Measurements from ENCODE around the gene DNAJB12. TPM values are rescaled to one million over a fixed set of nuclear protein-coding genes. Genes with fewer than 3 reads are reported as not detected.

DNAJB12 gene
- total RNA-seq, 2 donors from 2014 or later: 24.1 to 25.2 TPM

- no peaks in the 10 kb centered on the region for H3K27me3 Mint-ChIP-seq (ENCODE audit: low read depth)
- peak overlapping the region; percentile 71 to 77 for H3K4me3 Mint-ChIP-seq
- ATAC-seq (replicated peaks in 1 of 2): no peak
- peak in 1 of 2 donors; percentile 28 for DNase-seq
- H3K9me3 Mint-ChIP-seq: peaks cover 0 to 1% of the 10 kb centered on the region in 2 donors
- peaks cover 76% of the 10 kb centered on the region for H3K4me1 Mint-ChIP-seq (ENCODE audit: low read depth)
- H3K36me3 Mint-ChIP-seq (ENCODE audit: insufficient read depth in 2 of 2): peaks cover 7% of the 10 kb centered on the region in 2 donors
- peak overlapping the region; percentile 88 for H3K27ac Mint-ChIP-seq
These were observed 31.5 kb downstream of the DNAJB12 start for GRCh38 chr10:72323108-72323749.

GRCh38 chr10:72322280-72323058 lies 32.2 kb downstream of the DNAJB12 start:
- Mint-ChIP-seq H3K4me3 (peak overlapping the region; percentile 71 to 77), H3K9me3 (peaks cover 0 to 1% of the 10 kb centered on the region in 2 donors), H3K4me1 (ENCODE audit: low read depth) (peaks cover 76% of the 10 kb centered on the region), H3K27ac (peak overlapping the region; percentile 100), H3K27me3 (ENCODE audit: low read depth) (no peaks in the 10 kb centered on the region), H3K36me3 (ENCODE audit: insufficient read depth in 2 of 2) (peaks cover 6 to 9% of the 10 kb centered on the region in 2 donors)
- peak; percentile 64 to 66 for DNase-seq
- ATAC-seq (replicated peaks in 1 of 2): peak; percentile 14 to 15

- H3K9me3 Mint-ChIP-seq: peaks cover 0 to 1% of the 10 kb centered on the region in 2 donors
- no peaks in the 10 kb centered on the region for H3K27me3 Mint-ChIP-seq (ENCODE audit: low read depth)
- peak overlapping the region; percentile 100 for H3K27ac Mint-ChIP-seq
- peak overlapping the region; percentile 71 to 77 for H3K4me3 Mint-ChIP-seq
- peaks cover 6 to 8% of the 10 kb centered on the region in 2 donors for H3K36me3 Mint-ChIP-seq (ENCODE audit: insufficient read depth in 2 of 2)
- H3K4me1 Mint-ChIP-seq (ENCODE audit: low read depth): peaks cover 78% of the 10 kb centered on the region
- ATAC-seq (replicated peaks in 1 of 2) (no peak), DNase-seq (no peak)
These were observed 32.8 kb downstream of the DNAJB12 start for GRCh38 chr10:72322030-72322279.

- peak overlapping the region; percentile 100 for H3K27ac Mint-ChIP-seq
- peak overlapping the region; percentile 93 to 97 for H3K4me3 Mint-ChIP-seq
- H3K27me3 Mint-ChIP-seq (ENCODE audit: low read depth): no peaks in the 10 kb centered on the region
- no peaks in the 10 kb centered on the region for H3K9me3 Mint-ChIP-seq
- DNase-seq (peak in 1 of 2 donors; percentile 43), ATAC-seq (replicated peaks in 1 of 2) (no peak)
- H3K36me3 Mint-ChIP-seq (ENCODE audit: insufficient read depth in 2 of 2): peaks cover 2 to 3% of the 10 kb centered on the region in 2 donors
- H3K4me1 Mint-ChIP-seq (ENCODE audit: low read depth): peaks cover 78% of the 10 kb centered on the region
These were observed 33.3 kb downstream of the DNAJB12 start for GRCh38 chr10:72321248-72322029.

- Mint-ChIP-seq H3K27me3 (ENCODE audit: low read depth) (no peaks in the 10 kb centered on the region), H3K4me1 (ENCODE audit: low read depth) (peaks cover 83% of the 10 kb centered on the region), H3K9me3 (no peaks in the 10 kb centered on the region), H3K4me3 (peak overlapping the region; percentile 93 to 97), H3K27ac (peak overlapping the region; percentile 100), H3K36me3 (ENCODE audit: insufficient read depth in 2 of 2) (peaks cover 2 to 3% of the 10 kb centered on the region in 2 donors)
- peak; percentile 71 to 72 for ATAC-seq (replicated peaks in 1 of 2)
- DNase-seq: peak; percentile 86 to 92
These were observed 34.0 kb downstream of the DNAJB12 start for GRCh38 chr10:72320676-72321247.

GRCh38 chr10:72319416-72320254 lies 35.1 kb downstream of the DNAJB12 start:
- Mint-ChIP-seq H3K27ac (peak overlapping the region; percentile 100), H3K36me3 (ENCODE audit: insufficient read depth in 2 of 2) (peaks cover 2 to 3% of the 10 kb centered on the region in 2 donors), H3K27me3 (ENCODE audit: low read depth) (no peaks in the 10 kb centered on the region), H3K4me3 (peak overlapping the region; percentile 93 to 97), H3K4me1 (ENCODE audit: low read depth) (peaks cover 90% of the 10 kb centered on the region), H3K9me3 (no peaks in the 10 kb centered on the region)
- peak; percentile 55 to 61 for ATAC-seq (replicated peaks in 1 of 2)
- peak; percentile 93 to 95 for DNase-seq

GRCh38 chr10:72318418-72319262 lies 36.1 kb downstream of the DNAJB12 start:
- Mint-ChIP-seq H3K27ac (peak overlapping the region; percentile 96), H3K27me3 (ENCODE audit: low read depth) (no peaks in the 10 kb centered on the region), H3K4me3 (peak overlapping the region; percentile 79 to 87), H3K9me3 (no peaks in the 10 kb centered on the region), H3K4me1 (ENCODE audit: low read depth) (peaks cover 86% of the 10 kb centered on the region), H3K36me3 (ENCODE audit: insufficient read depth in 2 of 2) (peaks cover 0 to 3% of the 10 kb centered on the region in 2 donors)
- DNase-seq (no peak), ATAC-seq (replicated peaks in 1 of 2) (no peak)

GRCh38 chr10:72316748-72317435 lies 37.8 kb downstream of the DNAJB12 start:
- ATAC-seq (replicated peaks in 1 of 2) (no peak), DNase-seq (peak in 1 of 2 donors; percentile 63)
- peak overlapping the region; percentile 31 to 55 for H3K4me3 Mint-ChIP-seq
- no peaks in the 10 kb centered on the region for H3K9me3 Mint-ChIP-seq
- H3K4me1 Mint-ChIP-seq (ENCODE audit: low read depth): peaks cover 75% of the 10 kb centered on the region
- peaks cover 0 to 3% of the 10 kb centered on the region in 2 donors for H3K36me3 Mint-ChIP-seq (ENCODE audit: insufficient read depth in 2 of 2)
- no peaks in the 10 kb centered on the region for H3K27me3 Mint-ChIP-seq (ENCODE audit: low read depth)
- peak overlapping the region; percentile 19 for H3K27ac Mint-ChIP-seq

GRCh38 chr10:72316386-72316700 lies 38.4 kb downstream of the DNAJB12 start:
- H3K27ac Mint-ChIP-seq: peak overlapping the region; percentile 33
- no peak for ATAC-seq (replicated peaks in 1 of 2)
- peak overlapping the region in 1 of 2 donors; percentile 16 for H3K4me3 Mint-ChIP-seq
- H3K9me3 Mint-ChIP-seq: no peaks in the 10 kb centered on the region
- H3K4me1 Mint-ChIP-seq (ENCODE audit: low read depth): peaks cover 76% of the 10 kb centered on the region
- no peak for DNase-seq
- H3K36me3 Mint-ChIP-seq (ENCODE audit: insufficient read depth in 2 of 2): peaks cover 0 to 3% of the 10 kb centered on the region in 2 donors
- H3K27me3 Mint-ChIP-seq (ENCODE audit: low read depth): no peaks in the 10 kb centered on the region

- Mint-ChIP-seq H3K27me3 (ENCODE audit: low read depth) (no peaks in the 10 kb centered on the region), H3K4me1 (ENCODE audit: low read depth) (peaks cover 79% of the 10 kb centered on the region), H3K9me3 (no peaks in the 10 kb centered on the region), H3K4me3 (peak overlapping the region; percentile 16 to 45), H3K27ac (peak overlapping the region; percentile 33), H3K36me3 (ENCODE audit: insufficient read depth in 2 of 2) (peaks cover 0 to 3% of the 10 kb centered on the region in 2 donors)
- no peak for DNase-seq
- no peak for ATAC-seq (replicated peaks in 1 of 2)
These were observed 38.9 kb downstream of the DNAJB12 start for GRCh38 chr10:72315611-72316385.

GRCh38 chr10:72315054-72315453 lies 39.7 kb downstream of the DNAJB12 start:
- Mint-ChIP-seq H3K4me3 (no peak overlapping the region), H3K27me3 (ENCODE audit: low read depth) (no peaks in the 10 kb centered on the region), H3K36me3 (ENCODE audit: insufficient read depth in 2 of 2) (peaks cover 0 to 3% of the 10 kb centered on the region in 2 donors), H3K27ac (no peak overlapping the region), H3K4me1 (ENCODE audit: low read depth) (peaks cover 79% of the 10 kb centered on the region), H3K9me3 (no peaks in the 10 kb centered on the region)
- no peak for ATAC-seq (replicated peaks in 1 of 2)
- DNase-seq: no peak

Data from activated T-cell treated with anti-CD3 and anti-CD28 coated beads, Interleukin-2, amount 50 U/mL, for 72 hours (primary cell).